Neural progenitor cell (in vitro differentiated cells): ENCODE data around the gene TBCEL. TPM values are rescaled to one million over a fixed set of nuclear protein-coding genes. Genes with fewer than 3 reads are reported as not detected.

Experiments
- DNase-seq: peaks from one replicate; pipeline ENCODE4 v3.0.0-alpha.2; 2016; ENCODE audit warnings: low spot score
- H2AFZ ChIP-seq: fragments of 200-600 bp; sonication (generic); replicated peaks from 2 replicates; pipeline ENCODE4 v1.6.1; 2016; ENCODE audit warnings: antibody characterized with exemption
- H3F3A ChIP-seq: fragments of 200-600 bp; sonication (generic); 2 replicates; pipeline ENCODE4 v1.6.1; 2016; ENCODE audit warnings: antibody characterized with exemption, low read depth
- H3K27ac ChIP-seq: fragments of 200-600 bp; sonication (generic); 2 replicates; pipeline ENCODE4 v1.5.1; 2016; ENCODE audit warnings: mild to moderate bottlenecking
- H3K27me3 ChIP-seq: fragments of 200-600 bp; sonication (generic); 2 replicates; pipeline ENCODE4 v1.6.1; 2016; ENCODE audit warnings: mild to moderate bottlenecking, moderate library complexity
- H3K36me3 ChIP-seq: fragments of 200-600 bp; sonication (generic); 2 replicates; pipeline ENCODE4 v1.5.1; 2016
- H3K4me1 ChIP-seq: fragments of 200-600 bp; sonication (generic); 2 replicates; pipeline ENCODE4 v1.6.1; 2016; ENCODE audit warnings: mixed run types
- H3K4me2 ChIP-seq: fragments of 200-600 bp; sonication (generic); 2 replicates; pipeline ENCODE4 v1.6.1; 2016
- H3K4me3 ChIP-seq: fragments of 200-600 bp; sonication (generic); 2 replicates; pipeline ENCODE4 v1.5.1; 2016
- H3K79me2 ChIP-seq: fragments of 200-600 bp; sonication (generic); 2 replicates; pipeline ENCODE4 v1.6.1; 2016; ENCODE audit warnings: low read depth
- H3K9ac ChIP-seq: fragments of 200-600 bp; sonication (generic); 2 replicates; pipeline ENCODE4 v1.6.1; 2016
- H3K9me3 ChIP-seq: fragments of 200-600 bp; sonication (generic); 2 replicates; pipeline ENCODE4 v1.5.1; 2016; ENCODE audit warnings: low read depth
- H4K20me1 ChIP-seq: fragments of 200-600 bp; sonication (generic); 2 replicates; pipeline ENCODE4 v1.6.1; 2016; ENCODE audit warnings: low read depth
- H3K27ac Mint-ChIP-seq: 3 replicates; pipeline ENCODE4 v1.8.0; 2021; ENCODE audit warnings: mixed read lengths
- H3K27me3 Mint-ChIP-seq: 2 replicates; pipeline ENCODE4 v1.8.0; 2022; ENCODE audit warnings: low read depth, mild to moderate bottlenecking, inconsistent platforms, moderate library complexity, mixed read lengths; ENCODE audit not compliant: insufficient read depth
- H3K36me3 Mint-ChIP-seq: 3 replicates; pipeline ENCODE4 v1.8.0; 2021; ENCODE audit warnings: mixed read lengths
- H3K4me1 Mint-ChIP-seq: 3 replicates; pipeline ENCODE4 v1.8.0; 2021; ENCODE audit warnings: mixed read lengths
- H3K4me3 Mint-ChIP-seq: 3 replicates; pipeline ENCODE4 v1.8.0; 2021; ENCODE audit warnings: mild to moderate bottlenecking, moderate library complexity, mixed read lengths
- H3K9me3 Mint-ChIP-seq: 3 replicates; pipeline ENCODE4 v1.8.0; 2020; ENCODE audit warnings: mixed read lengths
- EZH2 ChIP-seq: fragments of 200-600 bp; sonication (generic); IDR thresholded peaks from 2 replicates; pipeline ENCODE4 v1.6.1; 2017; ENCODE audit warnings: antibody characterized with exemption, mild to moderate bottlenecking, moderate library complexity
- EZH2phosphoT487 ChIP-seq: fragments of 200-600 bp; sonication (generic); IDR thresholded peaks from 2 replicates; pipeline ENCODE4 v1.6.1; 2017; ENCODE audit warnings: antibody characterized with exemption
- total RNA-seq: library from RNA; depleted of rRNA; stranded (reverse); fragments of >200 nt; gene quantifications from 2 replicates; pipeline ENCODE4 v1.2.3, GENCODE V29; 2015; ENCODE audit warnings: low replicate concordance
- TF ChIP-seq, protein P1 (sequence below): fragments of 200-600 bp; sonication (generic); IDR thresholded peaks from 2 replicates; pipeline ENCODE4 v1.5.1; 2017; ENCODE audit warnings: antibody characterized with exemption, mild to moderate bottlenecking

TBCEL gene
- total RNA-seq, 1 donor from 2014 or later = 22.3 TPM

- H3K9me3 Mint-ChIP-seq = peaks cover 20% of the 10 kb centered on the region
These were observed 98.4 kb downstream of the TBCEL start for GRCh38 chr11:121122328-121122727.

GRCh38 chr11:121123496-121124069, 99.7 kb downstream of the TBCEL start:
- Histone ChIP-seq H3F3A (no peaks in the 10 kb centered on the region), H3K4me3 (no peak overlapping the region), H3K36me3 (no peaks in the 10 kb centered on the region), H3K4me1 (no peaks in the 10 kb centered on the region), H2AFZ (no peak overlapping the region), H3K9ac (no peak overlapping the region), H3K4me2 (no peak overlapping the region), H3K9me3 (no peaks in the 10 kb centered on the region), H3K27ac (no peak overlapping the region), H3K79me2 (no peaks in the 10 kb centered on the region), H3K27me3 (no peaks in the 10 kb centered on the region), H4K20me1 (no peaks in the 10 kb centered on the region)
- H3K36me3 Mint-ChIP-seq = peaks cover 3% of the 10 kb centered on the region
- no peak overlapping the region for H3K4me3 Mint-ChIP-seq
- H3K4me1 Mint-ChIP-seq = peaks cover 47% of the 10 kb centered on the region
- H3K27ac Mint-ChIP-seq = peak overlapping the region; percentile 21
- TF ChIP-seq EZH2 (no peak), EZH2phosphoT487 (no peak)
- peaks cover 20% of the 10 kb centered on the region for H3K9me3 Mint-ChIP-seq
- peaks cover 7% of the 10 kb centered on the region for H3K27me3 Mint-ChIP-seq
- DNase-seq = no peak

More at GRCh38 chr11:121122328-121122727, 98.4 kb downstream of the TBCEL start:
- peaks cover 54% of the 10 kb centered on the region for H3K4me1 Mint-ChIP-seq
- H3K27me3 ChIP-seq = no peaks in the 10 kb centered on the region
- H3K27ac Mint-ChIP-seq = no peak overlapping the region
- no peaks in the 10 kb centered on the region for H3F3A ChIP-seq
- DNase-seq = no peak
- no peak overlapping the region for H3K27ac ChIP-seq
- no peaks in the 10 kb centered on the region for H4K20me1 ChIP-seq
- H3K4me3 ChIP-seq = no peak overlapping the region
- no peaks in the 10 kb centered on the region for H3K9me3 ChIP-seq
- H3K36me3 Mint-ChIP-seq = no peaks in the 10 kb centered on the region
- no peaks in the 10 kb centered on the region for H3K4me1 ChIP-seq
- no peak overlapping the region for H3K9ac ChIP-seq
- no peak overlapping the region for H3K4me3 Mint-ChIP-seq
- H3K36me3 ChIP-seq = no peaks in the 10 kb centered on the region
- H3K4me2 ChIP-seq = no peak overlapping the region
- H3K27me3 Mint-ChIP-seq = peaks cover 7% of the 10 kb centered on the region
- no peaks in the 10 kb centered on the region for H3K79me2 ChIP-seq
- H2AFZ ChIP-seq = no peak overlapping the region
- TF ChIP-seq EZH2 (no peak), EZH2phosphoT487 (no peak)
- TF ChIP-seq, protein P1, sequence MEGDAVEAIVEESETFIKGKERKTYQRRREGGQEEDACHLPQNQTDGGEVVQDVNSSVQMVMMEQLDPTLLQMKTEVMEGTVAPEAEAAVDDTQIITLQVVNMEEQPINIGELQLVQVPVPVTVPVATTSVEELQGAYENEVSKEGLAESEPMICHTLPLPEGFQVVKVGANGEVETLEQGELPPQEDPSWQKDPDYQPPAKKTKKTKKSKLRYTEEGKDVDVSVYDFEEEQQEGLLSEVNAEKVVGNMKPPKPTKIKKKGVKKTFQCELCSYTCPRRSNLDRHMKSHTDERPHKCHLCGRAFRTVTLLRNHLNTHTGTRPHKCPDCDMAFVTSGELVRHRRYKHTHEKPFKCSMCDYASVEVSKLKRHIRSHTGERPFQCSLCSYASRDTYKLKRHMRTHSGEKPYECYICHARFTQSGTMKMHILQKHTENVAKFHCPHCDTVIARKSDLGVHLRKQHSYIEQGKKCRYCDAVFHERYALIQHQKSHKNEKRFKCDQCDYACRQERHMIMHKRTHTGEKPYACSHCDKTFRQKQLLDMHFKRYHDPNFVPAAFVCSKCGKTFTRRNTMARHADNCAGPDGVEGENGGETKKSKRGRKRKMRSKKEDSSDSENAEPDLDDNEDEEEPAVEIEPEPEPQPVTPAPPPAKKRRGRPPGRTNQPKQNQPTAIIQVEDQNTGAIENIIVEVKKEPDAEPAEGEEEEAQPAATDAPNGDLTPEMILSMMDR = no peak

DNA sequence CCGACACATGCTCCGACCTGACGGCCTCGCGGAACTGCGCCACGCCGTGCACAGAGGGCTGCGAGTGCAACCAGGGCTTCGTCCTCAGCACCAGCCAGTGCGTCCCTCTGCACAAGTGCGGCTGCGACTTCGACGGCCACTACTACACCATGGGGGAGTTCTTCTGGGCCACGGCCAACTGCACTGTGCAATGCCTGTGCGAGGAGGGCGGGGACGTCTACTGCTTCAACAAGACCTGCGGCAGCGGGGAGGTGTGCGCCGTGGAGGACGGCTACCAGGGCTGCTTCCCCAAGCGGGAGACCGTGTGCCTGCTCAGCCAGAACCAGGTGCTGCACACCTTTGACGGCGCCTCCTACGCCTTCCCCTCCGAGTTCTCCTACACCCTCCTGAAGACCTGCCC, 103.9 kb downstream of the TBCEL start:
- H3K9me3 ChIP-seq = no peaks in the 10 kb centered on the region
- DNase-seq = no peak
- peaks cover 6% of the 10 kb centered on the region for H3K9me3 Mint-ChIP-seq
- H3F3A ChIP-seq = no peaks in the 10 kb centered on the region
- H3K4me3 ChIP-seq = no peak overlapping the region
- H3K36me3 Mint-ChIP-seq = peaks cover 4% of the 10 kb centered on the region
- peaks cover 28% of the 10 kb centered on the region for H3K4me1 Mint-ChIP-seq
- H3K4me1 ChIP-seq = no peaks in the 10 kb centered on the region
- H3K27ac Mint-ChIP-seq = no peak overlapping the region
- H4K20me1 ChIP-seq = no peaks in the 10 kb centered on the region
- H2AFZ ChIP-seq = no peak overlapping the region
- no peak overlapping the region for H3K27ac ChIP-seq
- H3K4me3 Mint-ChIP-seq = no peak overlapping the region
- H3K27me3 Mint-ChIP-seq = peaks cover 2% of the 10 kb centered on the region
- no peaks in the 10 kb centered on the region for H3K36me3 ChIP-seq
- TF ChIP-seq EZH2 (no peak), EZH2phosphoT487 (no peak)
- TF ChIP-seq, protein P1 = no peak
- H3K9ac ChIP-seq = no peak overlapping the region
- no peak overlapping the region for H3K4me2 ChIP-seq
- H3K27me3 ChIP-seq = no peaks in the 10 kb centered on the region
- no peaks in the 10 kb centered on the region for H3K79me2 ChIP-seq
